ENCODE measurements around the gene CEP131.
"Not testable (repeated sequence)": the region's sequence is repeated elsewhere in the genome, so short reads cannot be mapped to it uniquely, and the experiment has no call there.

Gene CEP131

GRCh38 chr17:81228834-81229665, 6.3 kb upstream of the CEP131 start:
- no peak overlapping the region for H3K4me3 ChIP-seq (ENCODE audit: low read length)
- H3K27me3 ChIP-seq (ENCODE audit: control insufficient read depth, insufficient read depth, low read length) = no peaks in the 10 kb centered on the region
- H3K27ac ChIP-seq (ENCODE audit: low read length) = no peak overlapping the region
- peaks cover 9% of the 10 kb centered on the region for H3K36me3 ChIP-seq (ENCODE audit: control insufficient read depth, low read depth, low read length)
- no peak overlapping the region for H3K9ac ChIP-seq (ENCODE audit: low read length)
- H3K9me3 ChIP-seq (ENCODE audit: control insufficient read depth, low read depth, low read length) = no peaks in the 10 kb centered on the region
- H3K4me1 ChIP-seq (ENCODE audit: control insufficient read depth, low read depth, low read length) = no peaks in the 10 kb centered on the region

GRCh38 chr17:81228420-81228819, 5.7 kb upstream of the CEP131 start:
- H3K9ac ChIP-seq (ENCODE audit: low read length) = no peak overlapping the region
- no peak overlapping the region for H3K27ac ChIP-seq (ENCODE audit: low read length)
- no peak overlapping the region for H3K4me3 ChIP-seq (ENCODE audit: low read length)

GRCh38 chr17:81227630-81228029, 4.9 kb upstream of the CEP131 start:
- H3K4me1 ChIP-seq (ENCODE audit: control insufficient read depth, low read depth, low read length); H3K27me3 ChIP-seq (ENCODE audit: control insufficient read depth, insufficient read depth, low read length); H3K9me3 ChIP-seq (ENCODE audit: control insufficient read depth, low read depth, low read length); H3K36me3 ChIP-seq (ENCODE audit: control insufficient read depth, low read depth, low read length); H3K4me3 ChIP-seq (ENCODE audit: low read length); H3K27ac ChIP-seq (ENCODE audit: low read length); H3K9ac ChIP-seq (ENCODE audit: low read length): not testable (repeated sequence)

More at GRCh38 chr17:81228420-81228819, 5.7 kb upstream of the CEP131 start:
- Histone ChIP-seq H3K36me3 (ENCODE audit: control insufficient read depth, low read depth, low read length) (peaks cover 9% of the 10 kb centered on the region), H3K4me1 (ENCODE audit: control insufficient read depth, low read depth, low read length) (no peaks in the 10 kb centered on the region), H3K9me3 (ENCODE audit: control insufficient read depth, low read depth, low read length) (no peaks in the 10 kb centered on the region), H3K27me3 (ENCODE audit: control insufficient read depth, insufficient read depth, low read length) (no peaks in the 10 kb centered on the region)

GRCh38 chr17:81223762-81224130, 981 bp upstream of the CEP131 start:
- peaks cover 5% of the 10 kb centered on the region for H3K4me1 ChIP-seq (ENCODE audit: control insufficient read depth, low read depth, low read length)
- H3K4me3 ChIP-seq (ENCODE audit: low read length) = peak overlapping the region; percentile 60
- H3K9ac ChIP-seq (ENCODE audit: low read length) = peak overlapping the region; percentile 71
- H3K9me3 ChIP-seq (ENCODE audit: control insufficient read depth, low read depth, low read length) = no peaks in the 10 kb centered on the region
- H3K36me3 ChIP-seq (ENCODE audit: control insufficient read depth, low read depth, low read length) = no peaks in the 10 kb centered on the region
- H3K27me3 ChIP-seq (ENCODE audit: control insufficient read depth, insufficient read depth, low read length) = no peaks in the 10 kb centered on the region
- no peak overlapping the region for H3K27ac ChIP-seq (ENCODE audit: low read length)

- H3K9ac ChIP-seq (ENCODE audit: low read length) = peak overlapping the region; percentile 57
- H3K27ac ChIP-seq (ENCODE audit: low read length) = no peak overlapping the region
- H3K4me3 ChIP-seq (ENCODE audit: low read length) = peak overlapping the region; percentile 78
Measured at GRCh38 chr17:81222620-81222905, 202 bp downstream of the CEP131 start.

GRCh38 chr17:81221842-81222619, 734 bp downstream of the CEP131 start:
- H3K9ac ChIP-seq (ENCODE audit: low read length) = peak overlapping the region; percentile 57
- H3K27ac ChIP-seq (ENCODE audit: low read length) = no peak overlapping the region
- H3K27me3 ChIP-seq (ENCODE audit: control insufficient read depth, insufficient read depth, low read length) = no peaks in the 10 kb centered on the region
- peaks cover 5% of the 10 kb centered on the region for H3K4me1 ChIP-seq (ENCODE audit: control insufficient read depth, low read depth, low read length)
- H3K36me3 ChIP-seq (ENCODE audit: control insufficient read depth, low read depth, low read length) = peaks cover 3% of the 10 kb centered on the region
- H3K9me3 ChIP-seq (ENCODE audit: control insufficient read depth, low read depth, low read length) = no peaks in the 10 kb centered on the region
- H3K4me3 ChIP-seq (ENCODE audit: low read length) = peak overlapping the region; percentile 78

More at GRCh38 chr17:81222620-81222905, 202 bp downstream of the CEP131 start:
- H3K36me3 ChIP-seq (ENCODE audit: control insufficient read depth, low read depth, low read length) = peaks cover 1% of the 10 kb centered on the region
- peaks cover 5% of the 10 kb centered on the region for H3K4me1 ChIP-seq (ENCODE audit: control insufficient read depth, low read depth, low read length)
- H3K27me3 ChIP-seq (ENCODE audit: control insufficient read depth, insufficient read depth, low read length) = no peaks in the 10 kb centered on the region
- H3K9me3 ChIP-seq (ENCODE audit: control insufficient read depth, low read depth, low read length) = no peaks in the 10 kb centered on the region

- H3K4me3 ChIP-seq (ENCODE audit: low read length) = peak overlapping the region; percentile 78
- H3K27ac ChIP-seq (ENCODE audit: low read length) = no peak overlapping the region
- peaks cover 3% of the 10 kb centered on the region for H3K36me3 ChIP-seq (ENCODE audit: control insufficient read depth, low read depth, low read length)
- H3K9me3 ChIP-seq (ENCODE audit: control insufficient read depth, low read depth, low read length) = no peaks in the 10 kb centered on the region
- H3K4me1 ChIP-seq (ENCODE audit: control insufficient read depth, low read depth, low read length) = peaks cover 5% of the 10 kb centered on the region
- no peak overlapping the region for H3K9ac ChIP-seq (ENCODE audit: low read length)
- no peaks in the 10 kb centered on the region for H3K27me3 ChIP-seq (ENCODE audit: control insufficient read depth, insufficient read depth, low read length)
Measured at GRCh38 chr17:81221371-81221841, 1.4 kb downstream of the CEP131 start.

- Histone ChIP-seq H3K4me1 (ENCODE audit: control insufficient read depth, low read depth, low read length) (peaks cover 5% of the 10 kb centered on the region), H3K9ac (ENCODE audit: low read length) (no peak overlapping the region), H3K4me3 (ENCODE audit: low read length) (no peak overlapping the region), H3K9me3 (ENCODE audit: control insufficient read depth, low read depth, low read length) (no peaks in the 10 kb centered on the region), H3K36me3 (ENCODE audit: control insufficient read depth, low read depth, low read length) (peaks cover 3% of the 10 kb centered on the region), H3K27ac (ENCODE audit: low read length) (no peak overlapping the region), H3K27me3 (ENCODE audit: control insufficient read depth, insufficient read depth, low read length) (no peaks in the 10 kb centered on the region)
Measured at GRCh38 chr17:81219476-81220180, 3.1 kb downstream of the CEP131 start.

GRCh38 chr17:81218991-81219390, 3.8 kb downstream of the CEP131 start:
- Histone ChIP-seq H3K27ac (ENCODE audit: low read length) (no peak overlapping the region), H3K9me3 (ENCODE audit: control insufficient read depth, low read depth, low read length) (no peaks in the 10 kb centered on the region), H3K4me3 (ENCODE audit: low read length) (no peak overlapping the region), H3K9ac (ENCODE audit: low read length) (no peak overlapping the region), H3K27me3 (ENCODE audit: control insufficient read depth, insufficient read depth, low read length) (no peaks in the 10 kb centered on the region), H3K4me1 (ENCODE audit: control insufficient read depth, low read depth, low read length) (peaks cover 5% of the 10 kb centered on the region), H3K36me3 (ENCODE audit: control insufficient read depth, low read depth, low read length) (peaks cover 3% of the 10 kb centered on the region)

- Histone ChIP-seq H3K4me3 (ENCODE audit: low read length) (no peak overlapping the region), H3K9me3 (ENCODE audit: control insufficient read depth, low read depth, low read length) (no peaks in the 10 kb centered on the region), H3K27ac (ENCODE audit: low read length) (no peak overlapping the region), H3K36me3 (ENCODE audit: control insufficient read depth, low read depth, low read length) (peaks cover 3% of the 10 kb centered on the region), H3K4me1 (ENCODE audit: control insufficient read depth, low read depth, low read length) (peaks cover 5% of the 10 kb centered on the region), H3K9ac (ENCODE audit: low read length) (no peak overlapping the region), H3K27me3 (ENCODE audit: control insufficient read depth, insufficient read depth, low read length) (no peaks in the 10 kb centered on the region)
Measured at GRCh38 chr17:81218459-81218858, 4.3 kb downstream of the CEP131 start.

- no peak overlapping the region for H3K4me3 ChIP-seq (ENCODE audit: low read length)
- H3K27me3 ChIP-seq (ENCODE audit: control insufficient read depth, insufficient read depth, low read length) = no peaks in the 10 kb centered on the region
- H3K36me3 ChIP-seq (ENCODE audit: control insufficient read depth, low read depth, low read length) = peaks cover 3% of the 10 kb centered on the region
- no peak overlapping the region for H3K27ac ChIP-seq (ENCODE audit: low read length)
- no peak overlapping the region for H3K9ac ChIP-seq (ENCODE audit: low read length)
- H3K9me3 ChIP-seq (ENCODE audit: control insufficient read depth, low read depth, low read length) = no peaks in the 10 kb centered on the region
- peaks cover 5% of the 10 kb centered on the region for H3K4me1 ChIP-seq (ENCODE audit: control insufficient read depth, low read depth, low read length)
Measured at GRCh38 chr17:81217491-81217890, 5.3 kb downstream of the CEP131 start.
